Fibroblast of lung (primary cell): ENCODE measurements around the gene SH3TC1.

ENCODE experiments used
- CTCF ChIP-seq, 2 donors: IDR thresholded peaks in 1 of 2; conservative IDR thresholded peaks in 1 of 2; 1 replicate in 1 of 2; 2 replicates in 1 of 2; pipeline ENCODE4 v1.5.1; 2011 to 2012; ENCODE audit warnings: low read length in 2 of 2, control low read depth in 1 of 2, inconsistent platforms in 1 of 2, low read depth in 1 of 2, mild to moderate bottlenecking in 1 of 2
- EZH2 ChIP-seq: IDR thresholded peaks from 2 replicates; pipeline ENCODE4 v1.5.1; 2012; ENCODE audit warnings: low read length, control low read depth, mild to moderate bottlenecking; ENCODE audit errors: missing control alignments

GRCh38 chr4:8205241-8205707 lies 6.2 kb downstream of the SH3TC1 start:
- no peak for TF ChIP-seq CTCF (conservative IDR thresholded peaks at IDR 0.05 in 1 of 2, IDR thresholded peaks at IDR 0.05 in 1 of 2; ENCODE audit: low read depth in 1 of 2, low read length in 2 of 2)
- no peak for TF ChIP-seq EZH2
